Measurements from ENCODE around the gene OTOP2.

OTOP2 gene

DNA sequence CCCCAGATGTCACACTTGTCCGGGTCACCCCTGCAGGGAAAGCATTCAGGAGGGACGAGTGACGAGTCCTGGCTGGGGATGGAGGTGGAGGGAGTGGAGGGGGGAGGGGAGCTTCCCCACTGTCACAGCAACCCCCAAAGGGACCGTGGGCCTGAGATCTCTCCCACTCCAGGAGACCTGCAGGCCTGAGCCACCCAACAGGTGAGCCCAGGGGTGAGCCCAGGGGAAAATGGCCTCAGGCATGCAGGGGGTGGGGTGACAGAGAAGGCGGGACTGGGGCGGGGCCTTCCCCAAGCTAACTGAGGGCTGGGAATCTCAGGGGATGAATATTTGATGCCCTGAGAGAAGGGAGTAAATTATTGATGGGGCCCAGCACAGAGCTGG lies 3.4 kb upstream of the OTOP2 start:
- H3K4me1 ChIP-seq, result no peaks in the 10 kb centered on the region
- TF ChIP-seq, protein P1, sequence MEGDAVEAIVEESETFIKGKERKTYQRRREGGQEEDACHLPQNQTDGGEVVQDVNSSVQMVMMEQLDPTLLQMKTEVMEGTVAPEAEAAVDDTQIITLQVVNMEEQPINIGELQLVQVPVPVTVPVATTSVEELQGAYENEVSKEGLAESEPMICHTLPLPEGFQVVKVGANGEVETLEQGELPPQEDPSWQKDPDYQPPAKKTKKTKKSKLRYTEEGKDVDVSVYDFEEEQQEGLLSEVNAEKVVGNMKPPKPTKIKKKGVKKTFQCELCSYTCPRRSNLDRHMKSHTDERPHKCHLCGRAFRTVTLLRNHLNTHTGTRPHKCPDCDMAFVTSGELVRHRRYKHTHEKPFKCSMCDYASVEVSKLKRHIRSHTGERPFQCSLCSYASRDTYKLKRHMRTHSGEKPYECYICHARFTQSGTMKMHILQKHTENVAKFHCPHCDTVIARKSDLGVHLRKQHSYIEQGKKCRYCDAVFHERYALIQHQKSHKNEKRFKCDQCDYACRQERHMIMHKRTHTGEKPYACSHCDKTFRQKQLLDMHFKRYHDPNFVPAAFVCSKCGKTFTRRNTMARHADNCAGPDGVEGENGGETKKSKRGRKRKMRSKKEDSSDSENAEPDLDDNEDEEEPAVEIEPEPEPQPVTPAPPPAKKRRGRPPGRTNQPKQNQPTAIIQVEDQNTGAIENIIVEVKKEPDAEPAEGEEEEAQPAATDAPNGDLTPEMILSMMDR (IDR thresholded peaks at IDR 0.05), result no peak

DNA sequence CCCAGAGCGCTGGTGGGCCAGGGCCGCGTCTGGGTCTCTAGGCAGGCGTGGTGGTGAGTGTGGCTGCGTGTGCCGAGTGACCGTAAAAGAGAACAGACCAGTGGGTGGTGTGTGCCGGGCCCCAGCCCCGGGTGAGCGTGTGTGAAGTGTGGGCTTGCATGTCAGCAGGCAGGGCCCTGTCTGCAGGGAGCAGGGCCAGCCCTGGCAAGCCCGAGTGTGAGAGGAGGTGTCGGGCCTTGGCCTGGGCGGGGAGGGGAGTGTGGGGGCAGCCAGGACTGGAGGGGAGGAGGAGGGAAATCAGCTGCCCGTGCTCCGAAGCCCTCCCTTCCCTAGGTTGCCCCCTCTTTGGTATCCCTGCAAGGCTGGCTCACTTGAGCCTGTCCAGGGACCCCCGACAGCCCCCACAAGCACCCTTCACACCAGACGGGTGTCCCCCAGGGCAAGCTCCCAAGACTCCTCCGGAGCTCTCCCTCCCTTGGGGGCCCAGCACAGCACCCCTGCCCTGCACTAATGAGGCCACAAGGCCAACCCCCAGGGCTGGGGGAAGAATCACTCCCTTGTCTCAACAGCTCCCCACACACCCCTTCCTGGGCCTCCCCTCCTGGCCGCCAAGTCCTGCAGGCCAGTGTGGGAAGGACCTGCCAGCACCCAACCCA lies 2.9 kb upstream of the OTOP2 start:
- no peak overlapping the region for H3K27ac ChIP-seq
- H3K9me3 ChIP-seq (ENCODE audit: control insufficient read depth, low read length), result no peaks in the 10 kb centered on the region
- H3K4me3 ChIP-seq (ENCODE audit: low read depth, low read length), result no peak overlapping the region
- H3K9ac ChIP-seq, result no peak overlapping the region
- H3K79me2 ChIP-seq, result no peaks in the 10 kb centered on the region
- peaks cover 12% of the 10 kb centered on the region for H3K27me3 ChIP-seq (ENCODE audit: control insufficient read depth, insufficient read depth, low read length)
- H3K4me2 ChIP-seq (ENCODE audit: low read length), result no peak overlapping the region
- no peaks in the 10 kb centered on the region for H3K4me1 ChIP-seq
- no peak overlapping the region for H2AFZ ChIP-seq
- no peaks in the 10 kb centered on the region for H3K36me3 ChIP-seq (ENCODE audit: control insufficient read depth, insufficient read depth, low read length)
- TF ChIP-seq, protein P1 (IDR thresholded peaks at IDR 0.05), result no peak

More for the DNA sequence above, 3.4 kb upstream of the OTOP2 start:
- Histone ChIP-seq H3K36me3 (ENCODE audit: control insufficient read depth, insufficient read depth, low read length) (no peaks in the 10 kb centered on the region), H3K4me2 (ENCODE audit: low read length) (no peak overlapping the region), H3K9me3 (ENCODE audit: control insufficient read depth, low read length) (no peaks in the 10 kb centered on the region), H3K27me3 (ENCODE audit: control insufficient read depth, insufficient read depth, low read length) (peaks cover 12% of the 10 kb centered on the region), H3K4me3 (ENCODE audit: low read depth, low read length) (no peak overlapping the region), H3K79me2 (no peaks in the 10 kb centered on the region), H3K27ac (no peak overlapping the region), H2AFZ (no peak overlapping the region), H3K9ac (no peak overlapping the region)

DNA sequence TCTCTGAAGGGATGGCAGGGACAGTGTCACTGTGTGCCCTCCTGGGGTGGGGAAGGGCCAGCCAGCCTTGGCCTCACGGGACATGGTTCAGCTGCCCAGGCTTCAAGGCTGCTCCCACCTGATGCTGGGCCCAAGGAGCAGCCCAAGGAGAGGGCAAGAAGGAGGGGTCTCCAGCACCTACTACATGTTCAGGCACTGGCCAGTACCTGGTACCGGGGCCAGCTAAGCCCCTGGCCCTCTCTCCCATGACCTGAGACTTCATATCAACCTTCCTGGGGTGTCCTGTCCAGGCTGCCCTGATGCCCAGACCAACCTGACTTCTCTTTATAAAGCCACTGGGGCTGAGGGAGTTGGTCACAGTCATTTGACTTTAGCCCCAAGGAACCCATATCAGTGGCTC lies 2.3 kb upstream of the OTOP2 start:
- H3K4me1 ChIP-seq, result no peaks in the 10 kb centered on the region
- peaks cover 12% of the 10 kb centered on the region for H3K27me3 ChIP-seq (ENCODE audit: control insufficient read depth, insufficient read depth, low read length)
- TF ChIP-seq, protein P1 (IDR thresholded peaks at IDR 0.05), result no peak
- no peaks in the 10 kb centered on the region for H3K9me3 ChIP-seq (ENCODE audit: control insufficient read depth, low read length)
- H2AFZ ChIP-seq, result no peak overlapping the region
- H3K9ac ChIP-seq, result no peak overlapping the region
- H3K4me3 ChIP-seq (ENCODE audit: low read depth, low read length), result no peak overlapping the region
- H3K27ac ChIP-seq, result no peak overlapping the region
- H3K36me3 ChIP-seq (ENCODE audit: control insufficient read depth, insufficient read depth, low read length), result no peaks in the 10 kb centered on the region
- no peak overlapping the region for H3K4me2 ChIP-seq (ENCODE audit: low read length)
- H3K79me2 ChIP-seq, result no peaks in the 10 kb centered on the region

DNA sequence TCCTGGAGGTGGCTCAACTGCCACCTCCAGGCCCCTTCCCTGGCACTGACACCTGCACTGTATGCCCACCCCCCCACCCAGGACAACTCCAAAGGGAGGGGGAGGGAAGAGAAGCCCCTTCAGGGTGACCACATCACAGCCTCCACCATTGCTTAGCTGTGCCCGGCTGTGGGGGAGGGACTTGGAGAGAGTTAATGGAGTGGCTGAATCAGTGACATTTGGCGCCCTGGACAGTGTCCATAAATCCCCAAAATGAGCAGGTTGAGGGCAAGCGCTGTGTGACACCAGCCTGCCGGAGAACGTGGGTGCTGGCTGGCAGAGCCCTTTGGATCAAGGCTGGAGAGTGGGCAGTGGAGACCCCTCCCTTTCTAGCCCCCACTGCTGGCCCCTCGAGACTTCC lies 1.9 kb upstream of the OTOP2 start:
- H3K27me3 ChIP-seq (ENCODE audit: control insufficient read depth, insufficient read depth, low read length), result peaks cover 12% of the 10 kb centered on the region
- no peak overlapping the region for H3K4me2 ChIP-seq (ENCODE audit: low read length)
- no peak overlapping the region for H2AFZ ChIP-seq
- no peaks in the 10 kb centered on the region for H3K9me3 ChIP-seq (ENCODE audit: control insufficient read depth, low read length)
- no peaks in the 10 kb centered on the region for H3K79me2 ChIP-seq
- H3K36me3 ChIP-seq (ENCODE audit: control insufficient read depth, insufficient read depth, low read length), result no peaks in the 10 kb centered on the region
- no peak overlapping the region for H3K27ac ChIP-seq
- H3K9ac ChIP-seq, result no peak overlapping the region
- H3K4me1 ChIP-seq, result no peaks in the 10 kb centered on the region
- H3K4me3 ChIP-seq (ENCODE audit: low read depth, low read length), result no peak overlapping the region
- TF ChIP-seq, protein P1 (IDR thresholded peaks at IDR 0.05), result no peak
